Measurements from ENCODE around the gene ADGRG1.

GRCh38 chr16:57612494-57612893 lies 15.9 kb upstream of the ADGRG1 start:
- TF ChIP-seq CTCF (IDR thresholded peaks at IDR 0.05; ENCODE audit: borderline replicate concordance, extremely low read depth, low read length, poor library complexity, severe bottlenecking) (no peak), EZH2 (IDR thresholded peaks at IDR 0.05; ENCODE audit: borderline replicate concordance, low read depth, low read length, severe bottlenecking) (no peak)

Measured in DND-41 (cell line).